Fibroblast of lung (primary cell): ENCODE results near the gene KCTD11. TPM values are rescaled to one million over a fixed set of nuclear protein-coding genes. Genes with fewer than 3 reads are reported as not detected.
"Not testable (repeated sequence)": the region's sequence is repeated elsewhere in the genome, so short reads cannot be mapped to it uniquely, and the experiment has no call there.

Experiments used
- DNase-seq, 2 donors: peaks; one replicate each; pipeline versions ENCODE4 v3.0.0 to v3.0.0-alpha.2; 2010; ENCODE audit warnings: low read depth in 2 of 2
- H2AFZ ChIP-seq: 2 replicates; pipeline ENCODE4 v1.5.1; 2012; ENCODE audit warnings: low read length, control low read depth, inconsistent platforms
- H3K27ac ChIP-seq: 2 replicates; pipeline ENCODE4 v1.5.1; 2011; ENCODE audit warnings: low read length, control low read depth; ENCODE audit not compliant: insufficient read depth
- H3K27me3 ChIP-seq: 2 replicates; pipeline ENCODE4 v1.5.1; 2011; ENCODE audit warnings: mild to moderate bottlenecking, low read length; ENCODE audit not compliant: control insufficient read depth, insufficient read depth
- H3K36me3 ChIP-seq: 2 replicates; pipeline ENCODE4 v1.5.1; 2011; ENCODE audit warnings: low read length; ENCODE audit not compliant: control insufficient read depth, insufficient read depth
- H3K4me1 ChIP-seq: 2 replicates; pipeline ENCODE4 v1.5.1; 2011; ENCODE audit warnings: low read length; ENCODE audit not compliant: control insufficient read depth, insufficient read depth; ENCODE audit errors: extremely low read depth
- H3K4me2 ChIP-seq: 2 replicates; pipeline ENCODE4 v1.5.1; 2011; ENCODE audit warnings: low read length, control low read depth; ENCODE audit not compliant: insufficient read depth; ENCODE audit errors: extremely low read depth
- H3K4me3 ChIP-seq, 4 experiments: fragments of 200-600 bp in 1 of 4; sonication (generic) in 1 of 4; replicated peaks in 1 of 4; 2 replicates each; pipeline ENCODE4 v1.5.1; 2011 to 2016; ENCODE audit warnings: low read length in 4 of 4, low read depth in 3 of 4, mild to moderate bottlenecking in 3 of 4, control low read depth in 2 of 4, inconsistent platforms in 1 of 4, mixed read lengths in 1 of 4; ENCODE audit not compliant: insufficient read depth in 1 of 4; ENCODE audit errors: control extremely low read depth in 1 of 4
- H3K79me2 ChIP-seq: 2 replicates; pipeline ENCODE4 v1.5.1; 2012; ENCODE audit warnings: mild to moderate bottlenecking, low read length, inconsistent platforms; ENCODE audit not compliant: control insufficient read depth, insufficient read depth
- H3K9ac ChIP-seq: 2 replicates; pipeline ENCODE4 v1.5.1; 2011; ENCODE audit warnings: mild to moderate bottlenecking, low read length, control low read depth; ENCODE audit not compliant: insufficient read depth
- H3K9me3 ChIP-seq: 2 replicates; pipeline ENCODE4 v1.5.1; 2012; ENCODE audit warnings: low read depth, low read length; ENCODE audit not compliant: control insufficient read depth, insufficient read depth
- H4K20me1 ChIP-seq: 2 replicates; pipeline ENCODE4 v1.5.1; 2011; ENCODE audit warnings: low read length; ENCODE audit not compliant: control insufficient read depth, insufficient read depth; ENCODE audit errors: extremely low read depth
- CTCF ChIP-seq, 2 donors: IDR thresholded peaks in 1 of 2; conservative IDR thresholded peaks in 1 of 2; 1 replicate in 1 of 2; 2 replicates in 1 of 2; pipeline ENCODE4 v1.5.1; 2011 to 2012; ENCODE audit warnings: low read length in 2 of 2, control low read depth in 1 of 2, inconsistent platforms in 1 of 2, low read depth in 1 of 2, mild to moderate bottlenecking in 1 of 2
- EZH2 ChIP-seq: IDR thresholded peaks from 2 replicates; pipeline ENCODE4 v1.5.1; 2012; ENCODE audit warnings: low read length, control low read depth, mild to moderate bottlenecking; ENCODE audit errors: missing control alignments
- polyA plus RNA-seq, 2 donors: library from polyadenylated mRNA; depleted of rRNA in 1 of 2; stranded (reverse) in 1 of 2; unstranded in 1 of 2; fragments of >200 nt; gene quantifications; 2 replicates each; pipeline ENCODE4 v1.2.1, GENCODE V29; 2011 to 2012; ENCODE audit warnings: missing spikeins in 1 of 2
- total RNA-seq: library from RNA; depleted of rRNA; stranded (reverse); fragments of >200 nt; gene quantifications from 2 replicates; pipeline ENCODE4 v1.2.1, GENCODE V29; 2014

KCTD11 gene
- total and polyA plus RNA-seq, 2 donors (not counting 1 experiment from before 2014, with no cell fraction given) = 8.8 to 11.9 TPM

GRCh38 chr17:7367918-7368598, 16.1 kb downstream of the KCTD11 start:
- H3K36me3 ChIP-seq = no peaks in the 10 kb centered on the region
- H3K4me3 ChIP-seq = no peak overlapping the region
- no peak overlapping the region for H3K4me2 ChIP-seq
- no peaks in the 10 kb centered on the region for H3K79me2 ChIP-seq
- H3K9me3 ChIP-seq = no peaks in the 10 kb centered on the region
- H3K27ac ChIP-seq = no peak overlapping the region
- peaks cover 8% of the 10 kb centered on the region for H3K27me3 ChIP-seq
- no peaks in the 10 kb centered on the region for H4K20me1 ChIP-seq
- H3K9ac ChIP-seq = no peak overlapping the region
- DNase-seq = no peak
- TF ChIP-seq EZH2 (no peak), CTCF (conservative IDR thresholded peaks at IDR 0.05 in 1 of 2, IDR thresholded peaks at IDR 0.05 in 1 of 2; ENCODE audit: low read depth in 1 of 2, low read length in 2 of 2) (no peak)
- H2AFZ ChIP-seq = no peak overlapping the region
- no peaks in the 10 kb centered on the region for H3K4me1 ChIP-seq

- H3K4me1 ChIP-seq, H3K36me3 ChIP-seq, H2AFZ ChIP-seq, H3K4me2 ChIP-seq, DNase-seq, H3K27me3 ChIP-seq, H3K79me2 ChIP-seq, H3K4me3 ChIP-seq, H3K9ac ChIP-seq, H3K9me3 ChIP-seq, H3K27ac ChIP-seq, H4K20me1 ChIP-seq: not testable (repeated sequence)
These were observed 16.6 kb downstream of the KCTD11 start for GRCh38 chr17:7368599-7368994.

GRCh38 chr17:7369825-7370224, 17.9 kb downstream of the KCTD11 start:
- Histone ChIP-seq H3K4me2 (no peak overlapping the region), H4K20me1 (no peaks in the 10 kb centered on the region), H3K27ac (no peak overlapping the region), H3K9ac (no peak overlapping the region), H3K36me3 (no peaks in the 10 kb centered on the region), H3K4me3 (no peak overlapping the region), H3K4me1 (no peaks in the 10 kb centered on the region), H2AFZ (no peak overlapping the region), H3K9me3 (no peaks in the 10 kb centered on the region), H3K27me3 (peaks cover 8% of the 10 kb centered on the region), H3K79me2 (no peaks in the 10 kb centered on the region)
- TF ChIP-seq CTCF (conservative IDR thresholded peaks at IDR 0.05 in 1 of 2, IDR thresholded peaks at IDR 0.05 in 1 of 2; ENCODE audit: low read depth in 1 of 2, low read length in 2 of 2) (no peak), EZH2 (no peak)
- DNase-seq = no peak
